ENCODE measurements around the gene RETSAT.

- TF ChIP-seq ATF4 (CRISPR knock-in tag; IDR thresholded peaks at IDR 0.05) (no peak), CBX1 (IDR thresholded peaks at IDR 0.05; ENCODE audit: low read depth) (no peak), GABPA (IDR thresholded peaks at IDR 0.05; ENCODE audit: low read depth, low read length) (no peak), GABPA (CRISPR knock-in tag; IDR thresholded peaks at IDR 0.05; ENCODE audit: low read depth) (no peak), ZSCAN5A (CRISPR knock-in tag; IDR thresholded peaks at IDR 0.05; ENCODE audit: borderline replicate concordance) (no peak), ZBTB42 (CRISPR knock-in tag; IDR thresholded peaks at IDR 0.05) (no peak), PHF8 (CRISPR knock-in tag; IDR thresholded peaks at IDR 0.05) (no peak), ZNF678 (CRISPR knock-in tag; IDR thresholded peaks at IDR 0.05) (no peak)
Measured at GRCh38 chr2:85327160-85327821, 27.0 kb downstream of the RETSAT start.

Data from HepG2 (cell line).